IMR-90 (cell line): Measurements from ENCODE around the gene ABCB9. TPM values are rescaled to one million over a fixed set of nuclear protein-coding genes. Genes with fewer than 3 reads are reported as not detected.
A peak's percentile ranks its signal among the peaks of the same experiment; 100 is the strongest.

Source experiments
- ATAC-seq: fragments of 200-7000 bp; cut with Tn5 transposase; 2 replicates; pipeline ENCODE4 v1.9.1; 2020; ENCODE audit warnings: low read depth, mild to moderate bottlenecking, moderate library complexity
- BruUV-seq: library from RNA; stranded (reverse); fragments of 400-500 nt; replicated peaks from 2 replicates; lab custom pipeline; 2021; lab: Mats Ljungman, UMichigan
- CTCF ChIA-PET: fragments of 300-600 bp; formaldehyde crosslinking; extraction: SDS; loops from one replicate; lab custom pipeline; 2021; ENCODE audit warnings: antibody characterized with exemption; lab: Yijun Ruan, JAX
- POLR2A ChIA-PET: fragments of 300-600 bp; sonication (Branson Sonifier 250); formaldehyde crosslinking; loops from one replicate; lab custom pipeline; 2022; ENCODE audit warnings: antibody characterized with exemption; ENCODE audit not compliant: unreplicated experiment; lab: Charles Lee
- DNase-seq: peaks from one replicate; pipeline ENCODE4 v3.0.0; 2013
- H2AFZ ChIP-seq: replicated peaks from 2 replicates; pipeline ENCODE3; 2013; ENCODE audit warnings: low read length, mild to moderate bottlenecking; ENCODE audit not compliant: poor library complexity
- H2AK5ac ChIP-seq: 2 replicates; pipeline ENCODE4 v1.6.1; 2013; ENCODE audit warnings: low read depth, low read length, inconsistent platforms
- H2AK9ac ChIP-seq: replicated peaks from 2 replicates; pipeline ENCODE3; 2013; ENCODE audit warnings: mild to moderate bottlenecking, low read depth, low read length, moderate library complexity; ENCODE audit not compliant: poor library complexity
- H2BK120ac ChIP-seq: 2 replicates; pipeline ENCODE4 v1.6.1; 2013; ENCODE audit warnings: low read depth, low read length, inconsistent platforms
- H2BK15ac ChIP-seq: 3 replicates; pipeline ENCODE4 v1.6.1; 2013; ENCODE audit warnings: low read depth, low read length, inconsistent platforms
- H2BK20ac ChIP-seq: 2 replicates; pipeline ENCODE4 v1.6.1; 2013; ENCODE audit warnings: low read depth, mild to moderate bottlenecking, inconsistent platforms, low read length, moderate library complexity
- H2BK5ac ChIP-seq: 2 replicates; pipeline ENCODE4 v1.6.1; 2013; ENCODE audit warnings: mild to moderate bottlenecking, low read depth, low read length, inconsistent platforms; ENCODE audit not compliant: poor library complexity, severe bottlenecking
- H3K14ac ChIP-seq: replicated peaks from 2 replicates; pipeline ENCODE4 v1.6.1; 2013; ENCODE audit warnings: low read depth, low read length, inconsistent platforms
- H3K18ac ChIP-seq: 2 replicates; pipeline ENCODE4 v1.6.1; 2013; ENCODE audit warnings: low read depth, low read length, control low read depth
- H3K23ac ChIP-seq: 2 replicates; pipeline ENCODE4 v1.6.1; 2013; ENCODE audit warnings: low read depth, low read length, inconsistent platforms
- H3K27ac ChIP-seq: 2 replicates; pipeline ENCODE4 v1.5.1; 2013; ENCODE audit warnings: mild to moderate bottlenecking, control low read depth, low read length; ENCODE audit not compliant: insufficient read depth
- H3K27me3 ChIP-seq: 2 replicates; pipeline ENCODE4 v1.6.1; 2013; ENCODE audit warnings: low read length; ENCODE audit not compliant: control insufficient read depth, insufficient read depth
- H3K36me3 ChIP-seq: 2 replicates; pipeline ENCODE4 v1.6.1; 2013; ENCODE audit warnings: low read length, mixed read lengths; ENCODE audit not compliant: control insufficient read depth, insufficient read depth
- H3K4ac ChIP-seq: 2 replicates; pipeline ENCODE4 v1.6.1; 2013; ENCODE audit warnings: low read depth, low read length, inconsistent platforms
- H3K4me1 ChIP-seq: 2 replicates; pipeline ENCODE4 v1.6.1; 2013; ENCODE audit warnings: low read length, mixed read lengths; ENCODE audit not compliant: control insufficient read depth, insufficient read depth
- H3K4me2 ChIP-seq: 2 replicates; pipeline ENCODE4 v1.6.1; 2013; ENCODE audit warnings: low read depth, mild to moderate bottlenecking, control low read depth, low read length, moderate library complexity
- H3K4me3 ChIP-seq: 2 replicates; pipeline ENCODE4 v1.5.1; 2013; ENCODE audit warnings: low read depth, mild to moderate bottlenecking, control low read depth, low read length, moderate library complexity; ENCODE audit not compliant: insufficient read depth
- H3K56ac ChIP-seq: 2 replicates; pipeline ENCODE4 v1.6.1; 2013; ENCODE audit warnings: low read length, inconsistent platforms; ENCODE audit not compliant: insufficient read depth; ENCODE audit errors: extremely low read depth
- H3K79me1 ChIP-seq, 2 experiments: 2 replicates each; pipeline ENCODE4 v1.6.1; 2013; ENCODE audit warnings: low read length in 2 of 2, inconsistent platforms in 1 of 2, low read depth in 1 of 2
- H3K9ac ChIP-seq: 2 replicates; pipeline ENCODE4 v1.6.1; 2013; ENCODE audit warnings: low read depth, low read length, control low read depth
- H3K9me1 ChIP-seq: 2 replicates; pipeline ENCODE4 v1.6.1; 2013; ENCODE audit warnings: low read length, inconsistent platforms; ENCODE audit not compliant: insufficient read depth
- H3K9me3 ChIP-seq: 2 replicates; pipeline ENCODE4 v1.6.1; 2013; ENCODE audit warnings: low read length; ENCODE audit not compliant: control insufficient read depth, insufficient read depth
- H4K20me1 ChIP-seq: 2 replicates; pipeline ENCODE4 v1.6.1; 2013; ENCODE audit warnings: low read length, inconsistent platforms; ENCODE audit not compliant: insufficient read depth
- H4K5ac ChIP-seq: 2 replicates; pipeline ENCODE4 v1.6.1; 2013; ENCODE audit warnings: mild to moderate bottlenecking, low read depth, low read length, control low read depth
- H4K8ac ChIP-seq, 2 experiments: 2 replicates each; pipeline ENCODE4 v1.6.1; 2013; ENCODE audit warnings: low read depth in 2 of 2, low read length in 2 of 2, control low read depth in 1 of 2, inconsistent platforms in 1 of 2
- H4K91ac ChIP-seq: 2 replicates; pipeline ENCODE4 v1.6.1; 2013; ENCODE audit warnings: low read depth, low read length, inconsistent platforms; ENCODE audit not compliant: insufficient read depth
- CEBPB ChIP-seq: IDR thresholded peaks from 2 replicates; pipeline ENCODE4 v1.6.1; 2012; ENCODE audit warnings: low read depth, low read length, improper control_type of control experiment
- CHD1 ChIP-seq: IDR thresholded peaks from 2 replicates; pipeline ENCODE4 v1.6.1; 2012; ENCODE audit warnings: low read depth, low read length, improper control_type of control experiment
- ELK1 ChIP-seq: fragments of 150-350 bp; IDR thresholded peaks from 2 replicates; pipeline ENCODE4 v1.6.1; 2016; ENCODE audit warnings: low read depth, mild to moderate bottlenecking, low read length, moderate library complexity, borderline replicate concordance
- FOS ChIP-seq: fragments of 150-350 bp; IDR thresholded peaks from 2 replicates; pipeline ENCODE4 v1.6.1; 2016; ENCODE audit warnings: low read depth, low read length
- MAFK ChIP-seq: IDR thresholded peaks from 2 replicates; pipeline ENCODE4 v1.6.1; 2012; ENCODE audit warnings: low read depth, low read length, improper control_type of control experiment
- MAZ ChIP-seq: IDR thresholded peaks from 2 replicates; pipeline ENCODE4 v1.6.1; 2012; ENCODE audit warnings: low read depth, mild to moderate bottlenecking, low read length, improper control_type of control experiment, moderate library complexity, borderline replicate concordance
- MXI1 ChIP-seq: IDR thresholded peaks from 2 replicates; pipeline ENCODE4 v1.6.1; 2012; ENCODE audit warnings: low read depth, mild to moderate bottlenecking, low read length, moderate library complexity, borderline replicate concordance
- NFE2L2 ChIP-seq: fragments of 150-350 bp; IDR thresholded peaks from 2 replicates; pipeline ENCODE4 v1.6.1; 2016; ENCODE audit warnings: low read depth, mild to moderate bottlenecking, low read length
- POLR2A ChIP-seq: IDR thresholded peaks from 2 replicates; pipeline ENCODE4 v1.6.1; 2012; ENCODE audit warnings: mild to moderate bottlenecking, low read depth, low read length
- RAD21 ChIP-seq: IDR thresholded peaks from 2 replicates; pipeline ENCODE4 v1.6.1; 2012; ENCODE audit warnings: low read length, improper control_type of control experiment
- RFX5 ChIP-seq: IDR thresholded peaks from 2 replicates; pipeline ENCODE4 v1.8.0; 2012; ENCODE audit warnings: low read depth, mild to moderate bottlenecking, low read length, moderate library complexity
- WGBS, 2 experiments: methylation state at CpG; one replicate each; pipeline versions ENCODE4 v1.1.5 to v1.1.7; 2013; ENCODE audit warnings: missing lambda C conversion rate in 2 of 2; ENCODE audit not compliant: insufficient read length in 1 of 2; ENCODE audit errors: extremely low coverage in 2 of 2; 5-methylcytosine and 5-hydroxymethylcytosine counted together
- dilution Hi-C: fragments of 300-500 bp; cut with HindIII; formaldehyde crosslinking; loops from one replicate; pipeline ENCODE4 v1.14.3; 2018; ENCODE audit warnings: low sequenced_read_pairs; ENCODE audit not compliant: unreplicated experiment
- in situ Hi-C: fragments of 300-500 bp; cut with MboI; formaldehyde crosslinking; loops from 3 replicates; pipeline ENCODE4 v1.14.3; 2019; ENCODE audit warnings: low sequenced_read_pairs, inconsistent platforms, mixed read lengths
- intact Hi-C: fragments of 100-400 bp; cut with micrococcal nuclease; formaldehyde crosslinking; loops from 2 replicates; pipeline ENCODE4 v1.10.0; 2022
- polyA plus RNA-seq, 3 experiments: library from polyadenylated mRNA; depleted of rRNA; stranded (reverse); fragments of >200 nt; gene quantifications; 2 replicates each; pipeline ENCODE4 v1.2.3, GENCODE V29; 2012; ENCODE audit warnings: low replicate concordance in 1 of 3
- total RNA-seq: library from RNA; depleted of rRNA; stranded (reverse); fragments of >200 nt; gene quantifications from 2 replicates; pipeline ENCODE4 v1.2.3, GENCODE V29; 2012

ABCB9 gene
- total and polyA plus RNA-seq, 2 of the 4 experiments (the other 2 are of a cell fraction), result 5.6 to 8.3 TPM

GRCh38 chr12:122979908-122980182, 13.6 kb upstream of the ABCB9 start (continued):
- TF ChIP-seq NFE2L2 (no peak), CHD1 (no peak), CEBPB (no peak), MAZ (no peak)

GRCh38 chr12:122979001-122979907, 13.0 kb upstream of the ABCB9 start:
- POLR2A ChIA-PET, result no interaction called here
- dilution Hi-C loops, result loop anchor here (25.0 kb wide), 1 partner anchor 258 kb away; the partner anchor contains the start of genes MPHOSPH9 and MTRFR

More at GRCh38 chr12:122979001-122979907, 13.0 kb upstream of the ABCB9 start:
- Histone ChIP-seq H2BK120ac (peak overlapping the region; percentile 38), H2BK15ac (no peak overlapping the region), H3K9me1 (peaks cover 18% of the 10 kb centered on the region; the same call in 1 of the 2 replicates), H3K14ac (peak overlapping the region; percentile 73), H3K27me3 (no peaks in the 10 kb centered on the region), H3K79me1 (peaks cover 23 to 80% of the 10 kb centered on the region in 2 experiments), H4K5ac (peak overlapping the region; percentile 87), H3K9me3 (no peaks in the 10 kb centered on the region), H3K9ac (peak overlapping the region; percentile 82), H3K4me3 (peak overlapping the region; percentile 85), H3K4ac (peak overlapping the region; percentile 69), H2BK5ac (peak overlapping the region; percentile 86), H2AFZ (peak overlapping the region; percentile 99), H3K36me3 (peaks cover 19% of the 10 kb centered on the region), H3K4me2 (peak overlapping the region; percentile 90), H3K56ac (peak overlapping the region; percentile 86; the same call in 1 of the 2 replicates), H4K20me1 (peaks cover 15% of the 10 kb centered on the region), H2AK5ac (peak overlapping the region; percentile 95), H3K27ac (peak overlapping the region; percentile 89), H3K18ac (no peak overlapping the region), H2BK20ac (no peak overlapping the region), H3K4me1 (peaks cover 27% of the 10 kb centered on the region), H4K91ac (peak overlapping the region; percentile 67), H2AK9ac (peak overlapping the region; percentile 99), H4K8ac (peak overlapping the region; percentile 97 to 98), H3K23ac (peak overlapping the region; percentile 75)
- intact Hi-C loops (loop anchor here (10.0 kb wide), 1 partner anchor 406 kb away; the partner anchor contains the start of gene KMT5A), in situ Hi-C loops (no loop called here)
- CTCF ChIA-PET, result no interaction called here
- BruUV-seq, result no TSS peak
- no peak for TF ChIP-seq MAZ
- TF ChIP-seq MAFK, result no peak
- TF ChIP-seq CHD1, result no peak
- TF ChIP-seq FOS, result no peak
- TF ChIP-seq RFX5, result no peak
- TF ChIP-seq MXI1, result no peak
- no peak for TF ChIP-seq CEBPB
- no peak for TF ChIP-seq POLR2A
- TF ChIP-seq ELK1, result no peak
- no peak for TF ChIP-seq RAD21
- ATAC-seq (no peak), DNase-seq (no peak)
- 94% methylated on average over 17 of the region's 28 CpGs; no CpG with 5 or more reads in 1 of the 2 experiments for WGBS, 2 experiments
